ENCODE data around the gene HAGHL.
"Not testable (repeated sequence)": the region's sequence is repeated elsewhere in the genome, so short reads cannot be mapped to it uniquely, and the experiment has no call there.

Gene HAGHL

GRCh38 chr16:775236-775796 is 48.4 kb downstream of the HAGHL start:
- H2AFZ ChIP-seq (ENCODE audit: low read depth, low read length), result no peak overlapping the region
- TF ChIP-seq EZH2 (IDR thresholded peaks at IDR 0.05; ENCODE audit: borderline replicate concordance, low read depth, low read length, severe bottlenecking), result no peak
- no peak for TF ChIP-seq CTCF (IDR thresholded peaks at IDR 0.05; ENCODE audit: borderline replicate concordance, extremely low read depth, low read length, poor library complexity, severe bottlenecking)
- no peaks in the 10 kb centered on the region for H3K79me2 ChIP-seq (ENCODE audit: insufficient read depth, low read length)
- no peak overlapping the region for H3K27ac ChIP-seq (ENCODE audit: low read length)
- H4K20me1 ChIP-seq (ENCODE audit: insufficient read depth, low read length), result peaks cover 2% of the 10 kb centered on the region; the same call in 1 of the 2 replicates
- H3K9me3 ChIP-seq (ENCODE audit: insufficient read depth, low read length, severe bottlenecking), result no peaks in the 10 kb centered on the region
- no peaks in the 10 kb centered on the region for H3K27me3 ChIP-seq (ENCODE audit: insufficient read depth, low read length, poor library complexity)
- H3K4me3 ChIP-seq (ENCODE audit: low read depth in 1 of 2, low read length in 2 of 2), result no peak overlapping the region
- H3K4me2 ChIP-seq (ENCODE audit: insufficient read depth, low read length), result no peak overlapping the region
- H3K9ac ChIP-seq (ENCODE audit: low read depth, low read length), result no peak overlapping the region
- H3K4me1 ChIP-seq (ENCODE audit: insufficient read depth, low read length), result no peaks in the 10 kb centered on the region
- DNase-seq (no peak), ATAC-seq (ENCODE audit: insufficient read depth, low read depth) (no peak)
- no peaks in the 10 kb centered on the region for H3K36me3 ChIP-seq (ENCODE audit: insufficient read depth, low read length)

GRCh38 chr16:776298-776697 is 49.4 kb downstream of the HAGHL start:
- not testable (repeated sequence) for ATAC-seq (ENCODE audit: insufficient read depth, low read depth); H3K79me2 ChIP-seq (ENCODE audit: insufficient read depth, low read length); H3K4me3 ChIP-seq (ENCODE audit: low read depth in 1 of 2, low read length in 2 of 2); H3K4me2 ChIP-seq (ENCODE audit: insufficient read depth, low read length); H3K9ac ChIP-seq (ENCODE audit: low read depth, low read length); H3K4me1 ChIP-seq (ENCODE audit: insufficient read depth, low read length); H3K36me3 ChIP-seq (ENCODE audit: insufficient read depth, low read length); H2AFZ ChIP-seq (ENCODE audit: low read depth, low read length); DNase-seq; H3K9me3 ChIP-seq (ENCODE audit: insufficient read depth, low read length, severe bottlenecking); H4K20me1 ChIP-seq (ENCODE audit: insufficient read depth, low read length); H3K27ac ChIP-seq (ENCODE audit: low read length); H3K27me3 ChIP-seq (ENCODE audit: insufficient read depth, low read length, poor library complexity)

- Histone ChIP-seq H3K27ac (ENCODE audit: low read length) (no peak overlapping the region), H3K4me1 (ENCODE audit: insufficient read depth, low read length) (no peaks in the 10 kb centered on the region), H3K9me3 (ENCODE audit: insufficient read depth, low read length, severe bottlenecking) (no peaks in the 10 kb centered on the region), H3K79me2 (ENCODE audit: insufficient read depth, low read length) (no peaks in the 10 kb centered on the region), H2AFZ (ENCODE audit: low read depth, low read length) (no peak overlapping the region), H3K36me3 (ENCODE audit: insufficient read depth, low read length) (no peaks in the 10 kb centered on the region), H3K9ac (ENCODE audit: low read depth, low read length) (no peak overlapping the region), H3K4me3 (ENCODE audit: low read depth in 1 of 2, low read length in 2 of 2) (no peak overlapping the region), H3K27me3 (ENCODE audit: insufficient read depth, low read length, poor library complexity) (no peaks in the 10 kb centered on the region), H4K20me1 (ENCODE audit: insufficient read depth, low read length) (peaks cover 2% of the 10 kb centered on the region; the same call in 1 of the 2 replicates), H3K4me2 (ENCODE audit: insufficient read depth, low read length) (no peak overlapping the region)
- TF ChIP-seq CTCF (IDR thresholded peaks at IDR 0.05; ENCODE audit: borderline replicate concordance, extremely low read depth, low read length, poor library complexity, severe bottlenecking) (no peak), EZH2 (IDR thresholded peaks at IDR 0.05; ENCODE audit: borderline replicate concordance, low read depth, low read length, severe bottlenecking) (no peak)
- DNase-seq, result no peak
- ATAC-seq (ENCODE audit: insufficient read depth, low read depth), result no peak
Measured at GRCh38 chr16:776824-777223, 49.9 kb downstream of the HAGHL start.

- no peak for DNase-seq
- no peak for TF ChIP-seq EZH2 (IDR thresholded peaks at IDR 0.05; ENCODE audit: borderline replicate concordance, low read depth, low read length, severe bottlenecking)
- TF ChIP-seq CTCF (IDR thresholded peaks at IDR 0.05; ENCODE audit: borderline replicate concordance, extremely low read depth, low read length, poor library complexity, severe bottlenecking), result no peak
- H3K4me3 ChIP-seq (ENCODE audit: low read depth in 1 of 2, low read length in 2 of 2), result no peak overlapping the region
- no peak overlapping the region for H3K4me2 ChIP-seq (ENCODE audit: insufficient read depth, low read length)
- peaks cover 2% of the 10 kb centered on the region; the same call in 1 of the 2 replicates for H4K20me1 ChIP-seq (ENCODE audit: insufficient read depth, low read length)
- ATAC-seq (ENCODE audit: insufficient read depth, low read depth), result no peak
- H3K27me3 ChIP-seq (ENCODE audit: insufficient read depth, low read length, poor library complexity), result no peaks in the 10 kb centered on the region
- H3K36me3 ChIP-seq (ENCODE audit: insufficient read depth, low read length), result no peaks in the 10 kb centered on the region
- H3K27ac ChIP-seq (ENCODE audit: low read length), result no peak overlapping the region
- H3K9ac ChIP-seq (ENCODE audit: low read depth, low read length), result no peak overlapping the region
- no peaks in the 10 kb centered on the region for H3K79me2 ChIP-seq (ENCODE audit: insufficient read depth, low read length)
- no peaks in the 10 kb centered on the region for H3K9me3 ChIP-seq (ENCODE audit: insufficient read depth, low read length, severe bottlenecking)
- no peaks in the 10 kb centered on the region for H3K4me1 ChIP-seq (ENCODE audit: insufficient read depth, low read length)
- H2AFZ ChIP-seq (ENCODE audit: low read depth, low read length), result no peak overlapping the region
Measured at GRCh38 chr16:777826-778225, 50.9 kb downstream of the HAGHL start.
